Measurements from ENCODE around the gene MGARP. TPM values are rescaled to one million over a fixed set of nuclear protein-coding genes. Genes with fewer than 3 reads are reported as not detected.

The MGARP gene
- total RNA-seq, 1 donor from 2014 or later = 0.27 TPM

DNA sequence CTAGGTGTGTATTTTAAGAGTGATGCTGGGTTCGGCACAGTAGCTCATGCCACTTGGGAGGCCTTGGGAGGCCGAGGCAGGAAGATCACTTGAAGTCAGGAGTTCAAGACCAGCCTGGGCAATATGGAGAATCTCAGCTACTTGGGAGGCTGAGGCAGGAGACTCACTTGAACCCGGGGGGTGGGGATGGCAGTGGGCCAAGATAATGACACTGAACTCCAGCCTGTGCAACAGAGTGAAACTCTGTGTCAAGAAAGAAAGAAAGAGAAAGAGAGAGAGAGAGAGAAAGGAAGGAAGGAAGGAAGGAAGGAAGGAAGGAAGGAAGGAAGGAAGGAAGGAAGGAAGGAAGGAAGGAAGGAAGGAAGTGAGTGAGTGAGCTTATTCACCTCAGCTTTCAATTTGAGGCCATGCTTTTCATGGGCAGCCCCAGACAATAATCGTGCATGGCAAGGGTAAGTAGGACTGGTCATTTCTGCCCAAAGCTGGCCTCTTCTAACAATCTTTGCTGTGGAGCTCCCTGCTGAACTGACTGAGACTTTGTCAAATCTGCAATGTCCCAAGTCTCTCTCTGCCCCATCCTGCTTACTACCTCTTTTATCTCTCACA is 60.5 kb downstream of the MGARP start:
- intact Hi-C loops (cut with DNase I) = no loop called here
- no peak for DNase-seq (ENCODE audit: missing footprints)
- ATAC-seq = no peak

Other genes with a start within 250 kb of the MGARP start
- gene ELF2, start 103.0 kb downstream of the MGARP start, total RNA-seq = 38.0 TPM
- gene NAA15, start 21.3 kb upstream of the MGARP start, total RNA-seq = 36.5 TPM
- 243 TPM for gene NDUFC1, start 22.3 kb upstream of the MGARP start, total RNA-seq
- gene RAB33B, start 173.9 kb upstream of the MGARP start, total RNA-seq = 6.4 TPM

Measured in Right ventricle myocardium inferior (tissue), 1 donor.